Measurements from ENCODE around the gene STOML3. TPM values are rescaled to one million over a fixed set of nuclear protein-coding genes. Genes with fewer than 3 reads are reported as not detected.
A peak's percentile ranks its signal among the peaks of the same experiment; 100 is the strongest.

STOML3 gene
- total and polyA plus RNA-seq, 2 of the 8 experiments (the other 6 are each of a cell fraction or from before 2014, with no cell fraction given), result 0.06 TPM; not detected in 1

- Histone ChIP-seq H3K36me3 (ENCODE audit: control insufficient read depth in 2 of 4, insufficient read depth in 4 of 4, low read length in 3 of 4) (no peaks in the 10 kb centered on the region), H4K5ac (ENCODE audit: insufficient read length, low read depth, low read length) (no peak overlapping the region), H3K79me1 (ENCODE audit: low read depth, low read length) (no peaks in the 10 kb centered on the region; the same call in 1 of the 2 replicates), H3K4me3 (ENCODE audit: extremely low read depth in 1 of 4, insufficient read depth in 2 of 4, low read depth in 3 of 4, low read length in 4 of 4) (no peak overlapping the region), H3K4me2 (ENCODE audit: insufficient read depth in 1 of 2, low read depth in 2 of 2, low read length in 2 of 2) (no peak overlapping the region), H3K23me2 (ENCODE audit: low read depth, low read length) (peaks cover 1% of the 10 kb centered on the region; the same call in 1 of the 2 replicates), H2AFZ (ENCODE audit: low read length) (no peak overlapping the region), H3K18ac (ENCODE audit: extremely low read depth, low read length) (no peak overlapping the region), H2AK5ac (ENCODE audit: low read depth, low read length) (no peak overlapping the region), H2BK20ac (ENCODE audit: low read length) (no peak overlapping the region), H3K9me3 (ENCODE audit: insufficient read depth in 2 of 2, low read depth in 1 of 2, low read length in 1 of 2) (peaks cover 12 to 19% of the 10 kb centered on the region in 2 experiments), H4K91ac (replicated peaks; ENCODE audit: insufficient read length, low read length) (no peak overlapping the region), H3K56ac (replicated peaks; ENCODE audit: insufficient read length, low read depth, low read length) (no peak overlapping the region), H4K20me1 (replicated peaks in 1 of 2; ENCODE audit: control insufficient read depth in 1 of 2, insufficient read depth in 2 of 2, low read length in 2 of 2) (no peaks in the 10 kb centered on the region), H3K14ac (ENCODE audit: insufficient read length) (no peak overlapping the region), H3K4me1 (replicated peaks in 1 of 4; ENCODE audit: control insufficient read depth in 3 of 4, insufficient read depth in 4 of 4, low read length in 3 of 4) (no peaks in the 10 kb centered on the region), H2BK15ac (ENCODE audit: low read length) (no peak overlapping the region), H2BK5ac (ENCODE audit: low read depth, low read length) (no peak overlapping the region), H2BK12ac (ENCODE audit: low read depth, low read length) (no peak overlapping the region), H3K4ac (replicated peaks; ENCODE audit: insufficient read length, low read depth, low read length) (no peak overlapping the region), H3K23ac (ENCODE audit: insufficient read length) (no peak overlapping the region), H3K27me3 (replicated peaks in 1 of 4; ENCODE audit: control insufficient read depth in 3 of 4, extremely low read depth in 1 of 4, insufficient read depth in 3 of 4, low read length in 3 of 4) (no peaks in the 10 kb centered on the region), H4K8ac (ENCODE audit: extremely low read depth, insufficient read depth, low read length) (no peak overlapping the region), H3K9ac (replicated peaks in 1 of 4; ENCODE audit: extremely low read depth in 1 of 4, low read depth in 3 of 4, low read length in 3 of 4) (no peak overlapping the region), H2BK120ac (replicated peaks; ENCODE audit: low read depth, low read length) (no peak overlapping the region), H3K79me2 (ENCODE audit: control insufficient read depth in 1 of 2, insufficient read depth in 2 of 2, low read length in 2 of 2) (no peaks in the 10 kb centered on the region), H3K27ac (ENCODE audit: low read depth, low read length) (no peak overlapping the region)
- FAIRE-seq (no peak), DNase-seq (ENCODE audit: low read depth in 1 of 2, low spot score in 2 of 2) (no peak)
- ChIA-PET POLR2A (ENCODE audit: partially characterized antibody) (no interaction called here), CTCF (ENCODE audit: partially characterized antibody) (no interaction called here)
- no peak for TF ChIP-seq ATF2 (IDR thresholded peaks at IDR 0.05; ENCODE audit: low read length)
- no peak for TF ChIP-seq SIRT6 (IDR thresholded peaks at IDR 0.05; ENCODE audit: low read length)
- 0 out of 2 replicates have a peak, but pooled peaks have one; percentile 20 for TF ChIP-seq ZNF274 (IDR thresholded peaks at IDR 0.05; ENCODE audit: borderline replicate concordance, extremely low read depth, low read length)
- TF ChIP-seq CBX8 (IDR thresholded peaks at IDR 0.05; ENCODE audit: borderline replicate concordance, low read depth, low read length), result no peak
Observed at GRCh38 chr13:38960175-38960574, 30.5 kb downstream of the STOML3 start.
